Measurements from ENCODE around the gene LYPD1.

LYPD1 gene

GRCh38 chr2:132595186-132595585, 74.8 kb downstream of the LYPD1 start:
- no peak for DNase-seq (ENCODE audit: low read depth)

All from stimulated activated CD8-positive, alpha-beta memory T cell treated with anti-CD3 and anti-CD28 coated beads, Interleukin-4, amount 100 ng/mL, for 24 hours (primary cell).